IPS-15b (cell line): Measurements from ENCODE around the gene BLVRB.

Source experiments
- H3K27me3 ChIP-seq: one replicate; pipeline ENCODE4 v1.6.1; 2013; ENCODE audit warnings: low read length; ENCODE audit not compliant: control insufficient read depth, insufficient read depth
- H3K36me3 ChIP-seq: one replicate; pipeline ENCODE4 v1.6.1; 2013; ENCODE audit warnings: low read length; ENCODE audit not compliant: control insufficient read depth, insufficient read depth
- H3K4me1 ChIP-seq: one replicate; pipeline ENCODE4 v1.6.1; 2013; ENCODE audit warnings: mild to moderate bottlenecking, low read length; ENCODE audit not compliant: control insufficient read depth, insufficient read depth
- H3K4me3 ChIP-seq: one replicate; pipeline ENCODE4 v1.5.1; 2013; ENCODE audit warnings: low read depth, low read length
- H3K9ac ChIP-seq: one replicate; pipeline ENCODE4 v1.6.1; 2013; ENCODE audit warnings: low read depth, mild to moderate bottlenecking, low read length
- H3K9me3 ChIP-seq: one replicate; pipeline ENCODE4 v1.6.1; 2013; ENCODE audit warnings: mild to moderate bottlenecking, low read length; ENCODE audit not compliant: control insufficient read depth, insufficient read depth

BLVRB gene

DNA sequence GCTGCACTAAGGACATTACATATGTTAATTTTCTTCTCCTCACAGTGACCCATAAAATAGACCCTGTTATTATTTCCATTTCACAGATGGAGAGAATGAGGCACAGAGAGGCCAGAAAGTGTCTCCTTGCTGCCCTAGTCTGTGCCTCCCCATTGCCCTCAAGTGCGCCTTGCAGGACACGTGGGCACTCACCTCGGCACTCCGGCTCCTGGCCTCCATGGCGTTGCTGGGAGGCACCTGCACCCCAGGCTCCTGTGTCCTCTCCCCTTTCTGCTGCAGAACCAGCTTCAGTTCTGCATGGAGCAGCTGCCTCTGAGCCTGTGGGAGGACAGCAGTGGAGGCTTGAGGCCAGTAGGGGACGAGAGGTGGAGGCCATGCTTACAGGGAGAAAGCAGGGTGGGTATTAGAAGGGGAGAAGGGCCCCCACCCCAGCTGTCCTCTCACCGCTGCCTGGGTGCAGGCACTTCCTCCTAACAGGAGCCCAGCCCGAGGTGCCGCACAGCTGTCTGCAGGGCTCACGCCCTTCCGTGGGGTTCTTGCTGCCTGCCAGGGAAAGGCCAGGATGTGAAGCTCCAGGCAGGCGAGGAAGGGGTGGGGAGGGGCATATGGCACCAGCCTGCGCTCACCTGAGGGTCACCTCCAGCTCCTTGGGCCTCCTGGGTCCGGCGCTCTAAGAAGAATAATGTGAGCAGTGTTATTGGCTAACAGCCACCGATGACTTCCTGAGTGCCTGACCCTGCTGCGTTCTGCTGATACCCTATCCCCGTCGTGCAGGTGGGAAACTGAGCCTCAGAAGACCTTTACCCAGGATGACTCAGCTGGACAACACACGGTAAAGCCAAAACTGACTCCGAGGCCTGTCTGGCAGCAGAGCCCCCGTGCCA is 57.6 kb downstream of the BLVRB start:
- H3K27me3 ChIP-seq: no peaks in the 10 kb centered on the region
- no peak overlapping the region for H3K4me3 ChIP-seq
- no peak overlapping the region for H3K9ac ChIP-seq
- H3K36me3 ChIP-seq: no peaks in the 10 kb centered on the region
- H3K4me1 ChIP-seq: peaks cover 5% of the 10 kb centered on the region
- no peaks in the 10 kb centered on the region for H3K9me3 ChIP-seq

DNA sequence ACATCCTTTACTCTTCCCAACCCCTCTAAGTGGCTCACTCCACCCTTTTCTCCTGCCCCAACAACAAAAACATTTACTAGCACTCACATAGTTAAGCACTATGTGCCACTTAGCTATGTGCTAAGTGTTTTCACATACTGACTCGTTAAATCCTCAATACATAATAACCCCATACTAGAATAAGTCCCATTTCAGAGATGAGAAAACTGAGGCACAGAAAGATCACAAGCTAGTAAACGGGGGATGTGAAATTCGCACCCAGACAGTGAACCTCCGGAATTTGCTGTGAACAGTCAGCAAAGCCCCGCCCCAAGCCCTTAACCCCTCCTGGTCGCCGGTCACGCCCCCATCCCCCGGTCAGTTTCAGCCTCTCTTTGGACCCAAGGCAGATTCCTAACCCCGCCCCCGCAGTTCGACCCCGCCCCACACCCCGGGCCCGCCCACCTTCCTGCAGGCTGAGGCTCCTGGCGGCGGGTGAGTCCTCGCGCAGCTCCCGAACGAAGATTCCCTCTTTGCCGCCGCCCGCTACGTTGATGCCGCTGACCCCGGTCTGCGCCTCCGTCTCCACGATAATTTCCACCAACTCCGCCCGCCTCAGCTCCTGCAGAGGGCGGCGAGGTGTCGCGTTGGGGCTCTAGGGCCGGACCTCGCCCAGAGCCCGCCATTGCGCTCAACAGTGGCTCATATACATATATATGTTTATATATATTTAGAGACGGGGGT is 62.1 kb downstream of the BLVRB start:
- Histone ChIP-seq H3K27me3 (peaks cover 6% of the 10 kb centered on the region), H3K4me3 (peak overlapping the region; percentile 56), H3K9ac (peak overlapping the region; percentile 54), H3K4me1 (peaks cover 3% of the 10 kb centered on the region), H3K36me3 (no peaks in the 10 kb centered on the region), H3K9me3 (no peaks in the 10 kb centered on the region)

DNA sequence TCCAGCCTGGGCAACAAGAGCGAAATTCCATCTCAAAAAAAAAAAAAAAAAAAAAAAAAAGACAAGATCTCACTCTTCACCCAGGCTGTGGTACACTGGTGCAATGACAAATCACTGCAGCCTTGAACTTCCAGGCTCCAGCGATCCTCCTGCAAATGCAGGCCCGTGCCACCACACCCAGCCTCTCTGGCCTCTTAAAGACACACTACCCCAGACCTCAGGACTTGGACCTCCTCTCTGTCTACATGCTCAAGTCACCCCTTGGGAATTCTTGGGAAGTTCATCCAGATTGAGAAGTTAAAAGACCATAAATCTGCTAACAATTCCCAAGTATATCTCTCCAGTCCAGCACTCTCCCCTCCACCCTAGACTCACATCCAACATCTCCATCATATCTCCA is 65.0 kb downstream of the BLVRB start:
- Histone ChIP-seq H3K9ac (no peak overlapping the region), H3K4me1 (peaks cover 3% of the 10 kb centered on the region), H3K36me3 (no peaks in the 10 kb centered on the region), H3K4me3 (no peak overlapping the region), H3K9me3 (no peaks in the 10 kb centered on the region), H3K27me3 (peaks cover 10% of the 10 kb centered on the region)

DNA sequence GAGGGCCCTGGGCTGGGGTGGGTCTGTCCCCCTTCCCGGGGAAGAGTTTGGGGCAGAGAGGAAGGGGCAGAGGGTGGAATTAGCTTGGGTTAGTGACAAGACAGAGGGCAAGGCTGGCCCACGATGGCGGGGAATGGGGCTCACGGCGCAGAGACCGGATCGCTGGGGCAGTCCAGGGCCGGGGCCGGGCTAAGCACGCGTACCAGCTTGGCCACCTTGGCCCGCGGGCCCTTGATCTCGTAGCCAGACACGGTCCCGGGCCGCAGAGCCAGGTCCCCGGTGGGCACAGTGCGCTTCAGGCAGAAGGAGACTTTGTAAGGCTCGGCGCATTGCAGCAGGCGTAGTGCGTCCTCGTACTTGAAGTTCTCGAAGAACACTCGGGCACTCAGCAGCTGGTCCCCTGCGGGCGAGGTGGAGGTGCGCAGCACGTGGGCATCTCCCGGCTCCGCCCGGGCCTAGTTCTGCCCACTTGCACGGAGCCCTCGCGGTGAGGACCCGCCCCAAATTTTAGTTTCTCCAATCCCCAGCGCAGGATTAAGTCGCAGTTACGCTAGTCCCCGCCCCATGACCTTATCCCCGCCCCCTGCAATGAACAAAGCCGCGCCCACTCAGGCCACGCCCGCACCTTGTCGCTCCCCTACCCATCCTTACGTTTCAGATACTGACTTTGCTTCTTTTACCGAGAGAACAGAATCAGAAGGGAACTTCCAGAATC is 67.0 kb downstream of the BLVRB start:
- Histone ChIP-seq H3K4me1 (peaks cover 3% of the 10 kb centered on the region), H3K36me3 (no peaks in the 10 kb centered on the region), H3K27me3 (peaks cover 10% of the 10 kb centered on the region), H3K9me3 (no peaks in the 10 kb centered on the region), H3K4me3 (peak overlapping the region; percentile 42), H3K9ac (peak overlapping the region; percentile 2)
